SU-DHL-6 (cell line): ENCODE data around the gene KRTAP10-11.

Source experiments
- EZH2phosphoT487 ChIP-seq: fragments of 200-600 bp; sonication (generic), shearing (Covaris generic); conservative IDR thresholded peaks from 2 replicates; pipeline ENCODE4 v1.6.1; 2018; ENCODE audit warnings: mild to moderate bottlenecking, antibody characterized with exemption, low read length, moderate library complexity, mixed read lengths
- TF ChIP-seq, protein P1 (sequence below): fragments of 200-600 bp; sonication (generic); IDR thresholded peaks from one replicate; pipeline ENCODE4 v1.5.1; 2017; ENCODE audit warnings: antibody characterized with exemption, mild to moderate bottlenecking, low read length, moderate library complexity; ENCODE audit not compliant: insufficient read depth, poor library complexity, severe bottlenecking

DNA sequence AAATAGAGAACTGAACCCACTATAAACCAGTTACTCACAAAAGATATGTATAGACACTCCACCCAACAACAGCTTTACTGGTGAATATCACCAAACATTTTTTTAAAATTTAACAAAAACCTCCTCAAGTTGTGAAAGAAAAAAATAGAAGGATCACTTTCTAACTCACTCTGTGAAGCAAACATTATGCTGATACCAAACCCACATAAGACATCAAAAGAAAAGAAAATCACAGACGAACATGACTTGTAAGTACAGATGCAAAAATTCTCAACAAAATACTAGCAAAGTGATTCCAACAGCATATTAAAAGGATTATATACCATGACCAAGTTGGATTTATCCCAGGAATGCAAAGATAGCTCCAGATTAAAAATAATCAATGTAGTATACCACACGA lies 45.5 kb downstream of the KRTAP10-11 start:
- TF ChIP-seq, protein P1, sequence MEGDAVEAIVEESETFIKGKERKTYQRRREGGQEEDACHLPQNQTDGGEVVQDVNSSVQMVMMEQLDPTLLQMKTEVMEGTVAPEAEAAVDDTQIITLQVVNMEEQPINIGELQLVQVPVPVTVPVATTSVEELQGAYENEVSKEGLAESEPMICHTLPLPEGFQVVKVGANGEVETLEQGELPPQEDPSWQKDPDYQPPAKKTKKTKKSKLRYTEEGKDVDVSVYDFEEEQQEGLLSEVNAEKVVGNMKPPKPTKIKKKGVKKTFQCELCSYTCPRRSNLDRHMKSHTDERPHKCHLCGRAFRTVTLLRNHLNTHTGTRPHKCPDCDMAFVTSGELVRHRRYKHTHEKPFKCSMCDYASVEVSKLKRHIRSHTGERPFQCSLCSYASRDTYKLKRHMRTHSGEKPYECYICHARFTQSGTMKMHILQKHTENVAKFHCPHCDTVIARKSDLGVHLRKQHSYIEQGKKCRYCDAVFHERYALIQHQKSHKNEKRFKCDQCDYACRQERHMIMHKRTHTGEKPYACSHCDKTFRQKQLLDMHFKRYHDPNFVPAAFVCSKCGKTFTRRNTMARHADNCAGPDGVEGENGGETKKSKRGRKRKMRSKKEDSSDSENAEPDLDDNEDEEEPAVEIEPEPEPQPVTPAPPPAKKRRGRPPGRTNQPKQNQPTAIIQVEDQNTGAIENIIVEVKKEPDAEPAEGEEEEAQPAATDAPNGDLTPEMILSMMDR = no peak
- no peak for TF ChIP-seq EZH2phosphoT487
